ENCODE results near the gene OR4C13.
"Not testable (repeated sequence)": the region's sequence is repeated elsewhere in the genome, so short reads cannot be mapped to it uniquely, and the experiment has no call there.

The OR4C13 gene

DNA sequence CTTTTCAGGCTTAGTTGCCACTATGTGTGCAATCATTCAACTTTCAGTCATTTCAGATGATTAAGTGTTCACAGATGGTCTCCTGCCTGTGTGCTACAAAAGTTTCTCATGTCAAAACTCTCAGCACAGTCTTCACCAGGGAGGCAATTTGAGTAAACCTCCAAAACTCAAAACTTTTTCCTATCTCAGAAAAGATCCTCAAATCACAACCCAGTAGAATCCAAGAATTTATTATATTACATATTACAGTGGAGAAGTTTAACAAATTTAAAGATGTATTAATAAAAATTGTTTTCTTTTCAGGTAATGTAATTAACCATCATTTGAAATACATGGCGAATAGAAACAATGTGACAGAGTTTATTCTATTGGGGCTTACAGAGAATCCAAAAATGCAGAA, at the start of gene OR4C13:
OR4C13 (plus strand) TSS at position 301 of the 400 bp plus-strand sequence; CDS start at position 333, 32 bp downstream.
- DNase-seq: no peak

GRCh38 chr11:49911516-49911915, 40.7 kb upstream of the OR4C13 start:
- not testable (repeated sequence) for DNase-seq

- DNase-seq: not testable (repeated sequence)
These were observed 3.5 kb upstream of the OR4C13 start for GRCh38 chr11:49948701-49949100.

- DNase-seq: not testable (repeated sequence)
These were observed 21.2 kb downstream of the OR4C13 start for GRCh38 chr11:49973439-49973838.

DNA sequence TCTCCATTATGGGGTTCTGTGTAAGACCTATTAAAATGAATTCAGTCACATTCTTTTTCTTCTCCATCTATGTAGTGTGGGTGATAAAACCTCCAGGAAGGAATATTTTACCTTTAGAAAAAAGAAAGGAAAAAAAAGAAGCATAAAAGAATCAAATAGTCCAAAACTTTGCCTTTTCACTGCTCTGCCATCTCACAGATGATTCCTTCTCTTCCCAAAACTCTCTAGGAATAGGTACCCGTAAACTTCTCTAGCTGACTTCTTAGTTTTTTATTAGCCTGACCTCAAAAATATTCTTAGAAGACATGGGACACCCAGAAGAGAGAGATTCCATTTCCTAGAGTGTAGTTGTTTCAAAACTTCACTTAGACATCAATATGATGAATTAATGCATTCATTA, 30.2 kb downstream of the OR4C13 start, which contains the start of gene OR4C12:
OR4C12 (minus strand) TSS at position 101 of the 400 bp plus-strand sequence; CDS start at position 67, 34 bp downstream.
- DNase-seq: not testable (repeated sequence)

- DNase-seq: no peak
These were observed 43.4 kb downstream of the OR4C13 start for GRCh38 chr11:49995565-49995964.
